HCT116 (cell line): ENCODE measurements around the gene MROH8. TPM values are rescaled to one million over a fixed set of nuclear protein-coding genes. Genes with fewer than 3 reads are reported as not detected.

Experiments used
- ATAC-seq: fragments of 200-7000 bp; cut with Tn5 transposase; 2 replicates; pipeline ENCODE4 v1.9.1; 2020; ENCODE audit warnings: mild to moderate bottlenecking, moderate library complexity
- Bru-seq: library from RNA; stranded (reverse); fragments of 400-500 nt; gene quantifications from one replicate; lab custom pipeline; 2021; lab: Mats Ljungman, UMichigan
- BruChase-seq, 2 experiments: library from RNA; stranded (reverse); fragments of 400-500 nt; gene quantifications; one replicate each; lab custom pipeline; 2021; lab: Mats Ljungman, UMichigan
- BruUV-seq: library from RNA; stranded (reverse); fragments of 400-500 nt; replicated peaks from 2 replicates; lab custom pipeline; 2021; lab: Mats Ljungman, UMichigan
- CTCF ChIA-PET: fragments of 300-600 bp; sonication (Branson Sonifier 250); formaldehyde crosslinking; loops from one replicate; lab custom pipeline; 2021; ENCODE audit warnings: antibody characterized with exemption; lab: Charles Lee
- POLR2A ChIA-PET: fragments of 300-600, 350-600 bp; sonication (Branson Sonifier 250); formaldehyde crosslinking; loops from one replicate; lab custom pipeline; 2021; ENCODE audit warnings: antibody characterized with exemption; lab: Charles Lee
- RAD21 ChIA-PET, 2 experiments: fragments of 300-600 bp; sonication (Branson Sonifier 250); formaldehyde crosslinking; loops; one replicate each; lab custom pipeline; 2023; ENCODE audit warnings: low total read pairs in 2 of 2; ENCODE audit not compliant: uncharacterized antibody in 2 of 2, unreplicated experiment in 2 of 2, low non-redundant PET in 1 of 2; lab: Charles Lee
- DNase-seq: peaks from one replicate; pipeline ENCODE4 v3.0.0-alpha.2; 2010; ENCODE audit warnings: low read depth, low spot score
- H2AFZ ChIP-seq: fragments of 200-600 bp; shearing (Covaris generic), sonication (generic); 2 replicates; pipeline ENCODE4 v1.6.1; 2017; ENCODE audit warnings: low read depth, mixed run types, mixed read lengths, antibody characterized with exemption, low read length; ENCODE audit not compliant: poor library complexity, severe bottlenecking
- H3K27ac ChIP-seq: 2 replicates; pipeline ENCODE4 v1.5.1; 2012; ENCODE audit warnings: low read depth, low read length
- H3K27me3 ChIP-seq: fragments of 200-600 bp; sonication (generic); 2 replicates; pipeline ENCODE4 v1.6.1; 2016; ENCODE audit warnings: mixed run types, low read length, mixed read lengths; ENCODE audit not compliant: insufficient read depth
- H3K36me3 ChIP-seq, 2 experiments: fragments of 200-500 bp in 1 of 2; fragments of 200-600 bp in 1 of 2; sonication (Bioruptor generic) in 1 of 2; sonication (generic) in 1 of 2; 2 replicates each; pipeline versions ENCODE4 v1.5.1 to v1.6.1; 2014 to 2016; ENCODE audit warnings: low read length in 2 of 2, inconsistent platforms in 1 of 2, mixed read lengths in 1 of 2, mixed run types in 1 of 2; ENCODE audit not compliant: insufficient read depth in 2 of 2, control insufficient read depth in 1 of 2
- H3K4me1 ChIP-seq, 2 experiments: fragments of 200-600 bp in 1 of 2; sonication (generic) in 1 of 2; 2 replicates each; pipeline versions ENCODE4 v1.5.1 to v1.6.1; 2012 to 2017; ENCODE audit warnings: low read length in 2 of 2, inconsistent platforms in 1 of 2, mild to moderate bottlenecking in 1 of 2, mixed read lengths in 1 of 2, mixed run types in 1 of 2, moderate library complexity in 1 of 2; ENCODE audit not compliant: insufficient read depth in 2 of 2, control insufficient read depth in 1 of 2
- H3K4me2 ChIP-seq: fragments of 200-600 bp; sonication (generic); 2 replicates; pipeline ENCODE4 v1.6.1; 2017; ENCODE audit warnings: mixed run types, low read length, mixed read lengths
- H3K4me3 ChIP-seq, 2 experiments: fragments of 200-600 bp in 1 of 2; sonication (generic) in 1 of 2; replicated peaks in 1 of 2; 2 replicates each; pipeline ENCODE4 v1.5.1; 2011 to 2016; ENCODE audit warnings: low read length in 2 of 2, control low read depth in 1 of 2, low read depth in 1 of 2, mild to moderate bottlenecking in 1 of 2, mixed read lengths in 1 of 2, mixed run types in 1 of 2
- H3K79me2 ChIP-seq: fragments of 200-600 bp; sonication (generic); 2 replicates; pipeline ENCODE4 v1.6.1; 2017; ENCODE audit warnings: mild to moderate bottlenecking, mixed run types, low read length, moderate library complexity, mixed read lengths; ENCODE audit not compliant: insufficient read depth
- H3K9ac ChIP-seq: fragments of 200-600 bp; sonication (generic); 2 replicates; pipeline ENCODE4 v1.6.1; 2016; ENCODE audit warnings: low read length, mixed read lengths
- H3K9me2 ChIP-seq: fragments of 200-600 bp; sonication (generic), shearing (Covaris generic); 2 replicates; pipeline ENCODE4 v1.6.1; 2017; ENCODE audit warnings: mixed run types, mild to moderate bottlenecking, moderate library complexity; ENCODE audit not compliant: insufficient read depth
- H3K9me3 ChIP-seq, 2 experiments: fragments of 200-500 bp in 1 of 2; fragments of 200-600 bp in 1 of 2; sonication (Bioruptor generic) in 1 of 2; sonication (generic) in 1 of 2; 2 replicates each; pipeline ENCODE4 v1.6.1; 2014 to 2017; ENCODE audit warnings: low read length in 2 of 2, mixed read lengths in 2 of 2, inconsistent platforms in 1 of 2, low read depth in 1 of 2, mild to moderate bottlenecking in 1 of 2, mixed run types in 1 of 2, moderate library complexity in 1 of 2; ENCODE audit not compliant: control insufficient read depth in 1 of 2, insufficient read depth in 1 of 2
- H4K20me1 ChIP-seq: fragments of 200-600 bp; sonication (generic), shearing (Covaris generic); 2 replicates; pipeline ENCODE4 v1.6.1; 2017; ENCODE audit warnings: mixed run types, mild to moderate bottlenecking, moderate library complexity; ENCODE audit not compliant: insufficient read depth
- ATF3 ChIP-seq: IDR thresholded peaks from 2 replicates; pipeline ENCODE4 v1.6.1; 2012
- CBX3 ChIP-seq: IDR thresholded peaks from 2 replicates; pipeline ENCODE4 v1.6.1; 2012; ENCODE audit warnings: low read depth
- CEBPB ChIP-seq: IDR thresholded peaks from 2 replicates; pipeline ENCODE4 v1.6.1; 2012; ENCODE audit warnings: low read depth
- EGR1 ChIP-seq: IDR thresholded peaks from 2 replicates; pipeline ENCODE4 v1.6.1; 2012; ENCODE audit warnings: low read depth
- ELF1 ChIP-seq: IDR thresholded peaks from 2 replicates; pipeline ENCODE4 v1.6.1; 2012; ENCODE audit warnings: low read depth, borderline replicate concordance
- EZH2phosphoT487 ChIP-seq: fragments of 200-600 bp; IDR thresholded peaks from 2 replicates; pipeline ENCODE4 v1.6.1; 2018; ENCODE audit warnings: antibody characterized with exemption, borderline replicate concordance
- FOSL1 ChIP-seq: IDR thresholded peaks from 2 replicates; pipeline ENCODE4 v1.6.1; 2012; ENCODE audit warnings: low read depth
- JUND ChIP-seq: IDR thresholded peaks from 2 replicates; pipeline ENCODE4 v1.6.1; 2012
- MAX ChIP-seq: IDR thresholded peaks from 2 replicates; pipeline ENCODE4 v1.6.1; 2012
- POLR2A ChIP-seq: IDR thresholded peaks from 2 replicates; pipeline ENCODE4 v1.7.0; 2011; ENCODE audit warnings: borderline replicate concordance; ENCODE audit not compliant: insufficient read depth, insufficient read length; ENCODE audit errors: extremely low read depth
- POLR2AphosphoS5 ChIP-seq: IDR thresholded peaks from 2 replicates; pipeline ENCODE4 v1.6.1; 2011; ENCODE audit warnings: mild to moderate bottlenecking, low read depth, low read length, moderate library complexity
- RAD21 ChIP-seq: IDR thresholded peaks from 2 replicates; pipeline ENCODE4 v1.6.1; 2012; ENCODE audit warnings: low read depth, mild to moderate bottlenecking
- REST ChIP-seq: IDR thresholded peaks from 2 replicates; pipeline ENCODE4 v1.6.1; 2012; ENCODE audit warnings: low read depth
- SIN3A ChIP-seq: IDR thresholded peaks from 2 replicates; pipeline ENCODE4 v1.6.1; 2012; ENCODE audit warnings: low read depth
- SP1 ChIP-seq: IDR thresholded peaks from 2 replicates; pipeline ENCODE4 v1.6.1; 2012; ENCODE audit warnings: low read depth
- SRF ChIP-seq: IDR thresholded peaks from 2 replicates; pipeline ENCODE4 v1.6.1; 2012; ENCODE audit warnings: low read depth
- TCF7L2 ChIP-seq: IDR thresholded peaks from 2 replicates; pipeline ENCODE4 v1.7.0; 2011; ENCODE audit warnings: borderline replicate concordance, inconsistent platforms; ENCODE audit not compliant: insufficient read depth, insufficient read length; ENCODE audit errors: extremely low read depth
- YY1 ChIP-seq: IDR thresholded peaks from 2 replicates; pipeline ENCODE4 v1.6.1; 2011; ENCODE audit warnings: low read length, low read depth, moderate library complexity, mild to moderate bottlenecking; ENCODE audit not compliant: insufficient replicate concordance; ENCODE audit errors: extremely low read depth
- ZFX ChIP-seq: fragments of 450-650 bp; IDR thresholded peaks from 2 replicates; pipeline ENCODE4 v1.6.1; 2017
- ZNF274 ChIP-seq: fragments of 200-500 bp; sonication (Bioruptor generic); IDR thresholded peaks from 2 replicates; pipeline ENCODE4 v1.6.1; 2014; ENCODE audit warnings: mild to moderate bottlenecking, low read depth, low read length, inconsistent platforms
- intact Hi-C: fragments of 100-400 bp; cut with micrococcal nuclease; formaldehyde crosslinking; loops from 2 replicates; pipeline ENCODE4 v1.10.0; 2022
- long read RNA-seq: library from polyadenylated mRNA; unstranded; transcript quantifications from one replicate; pipeline ENCODE4 v2.0.0, GENCODE V29; 2021; ENCODE audit not compliant: unreplicated experiment
- polyA plus RNA-seq: library from polyadenylated mRNA; unstranded; fragments of >200 nt; gene quantifications from 2 replicates; pipeline ENCODE4 v1.2.1, GENCODE V29; 2012; ENCODE audit warnings: missing spikeins
- total RNA-seq: library from RNA; stranded (reverse); gene quantifications from one replicate; pipeline ENCODE4 v1.2.1, GENCODE V29; 2021; ENCODE audit not compliant: unreplicated experiment

The MROH8 gene
- total RNA-seq, result 0.79 TPM
- polyA plus RNA-seq, result 0.73 and 1.1 TPM in 2 replicates
- percentile 29 among the genes with signal in this experiment for Bru-seq, nascent RNA
- percentile 24 among the genes with signal in this experiment for BruChase-seq, experiment 1, labeled RNA remaining after a 6-hour chase
- BruChase-seq, experiment 2, labeled RNA remaining after a 2-hour chase, result percentile 29 among the genes with signal in this experiment
- long read RNA-seq, partial matches to known transcripts, result 0 of 4 reads
- long read RNA-seq, other reads (novel, unspliced or antisense), result 4 of 4 reads

GRCh38 chr20:37178839-37179682 lies at the start of gene MROH8, which contains the start of gene RPN2:
MROH8 (minus strand) TSS chr20:37179548.
RPN2 (plus strand) TSS chr20:37179330; CDS start chr20:37179357, 27 bp downstream.
- RAD21 ChIA-PET, result no interaction called here
- Histone ChIP-seq H4K20me1 (peaks cover 16% of the 10 kb centered on the region; the same call in 1 of the 2 replicates), H3K79me2 (peaks cover 50% of the 10 kb centered on the region), H3K4me1 (peaks cover 2 to 15% of the 10 kb centered on the region in 2 experiments; a peak in 3 of 4 replicates), H3K36me3 (peaks cover 5 to 7% of the 10 kb centered on the region in 2 experiments; a peak in 2 of 4 replicates), H3K9me3 (no peaks in the 10 kb centered on the region), H3K27me3 (no peaks in the 10 kb centered on the region), H3K4me3 (peak within 1 kb of the TSS; percentile 67 to 69), H3K27ac (peak within 1 kb of the TSS; percentile 85), H3K9me2 (no peaks in the 10 kb centered on the region), H3K4me2 (peak within 1 kb of the TSS; percentile 85), H2AFZ (peak within 1 kb of the TSS; percentile 76), H3K9ac (peak within 1 kb of the TSS; percentile 88)
- intact Hi-C loops, result no loop called here
- POLR2A ChIA-PET, result interaction anchor here (0.8 to 1.8 kb wide), 6 partner anchors 9 to 84 kb away, joined by 3 to 11 read pairs (median 4); partner anchors contain the start of gene RBL1
- CTCF ChIA-PET, result interaction anchor here (0.9 to 2.3 kb wide), 7 partner anchors 11 to 171 kb away, joined by 3 to 14 read pairs (median 4); no protein-coding TSS in a partner anchor
- peak; percentile 96 for DNase-seq
- ATAC-seq, result peak; percentile 96
- no TSS peak for BruUV-seq
- TF ChIP-seq YY1, result peak; percentile 67
- TF ChIP-seq CEBPB, result no peak
- TF ChIP-seq CBX3, result no peak
- TF ChIP-seq SIN3A, result no peak
- peak; percentile 24 for TF ChIP-seq POLR2A
- peak; percentile 76 for TF ChIP-seq MAX
- TF ChIP-seq RAD21, result no peak
- TF ChIP-seq ELF1, result peak; percentile 50
- TF ChIP-seq EGR1, result no peak
- peak; percentile 74 for TF ChIP-seq ZFX
- peak; percentile 98 for TF ChIP-seq SP1
- no peak for TF ChIP-seq REST
- no peak for TF ChIP-seq EZH2phosphoT487
- peak; percentile 58; the same call in 1 of the 2 replicates for TF ChIP-seq JUND
- no peak for TF ChIP-seq FOSL1
- peak; percentile 88 for TF ChIP-seq SRF
- no peak for TF ChIP-seq ZNF274
- TF ChIP-seq POLR2AphosphoS5, result peak; percentile 52; the same call in 1 of the 2 replicates
- no peak for TF ChIP-seq TCF7L2
- no peak for TF ChIP-seq ATF3
